ENCODE results near the gene SNX9.

SNX9 gene

DNA sequence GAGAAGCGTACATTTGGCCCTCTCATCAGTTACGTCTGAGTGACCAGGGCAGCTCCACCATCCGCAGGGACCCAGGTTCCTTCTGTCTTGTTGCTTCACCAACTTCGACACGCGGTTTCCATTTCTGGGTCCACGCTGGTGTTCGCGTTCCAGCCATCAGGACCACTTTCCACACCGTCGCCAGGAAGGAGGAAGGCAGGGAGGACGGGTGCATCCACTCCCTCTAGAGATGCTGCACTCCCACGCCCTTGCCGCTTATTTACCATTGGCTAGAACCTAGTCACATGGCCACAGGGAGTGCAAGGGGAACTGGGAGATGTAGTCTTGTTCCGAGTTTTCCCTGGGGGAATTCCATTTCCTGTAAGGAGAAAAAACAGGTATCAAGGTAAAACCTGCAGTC lies 33.2 kb upstream of the SNX9 start:
- H3K9ac ChIP-seq (ENCODE audit: low read length) = no peak overlapping the region
- H2BK120ac ChIP-seq (ENCODE audit: insufficient read depth, low read length, poor library complexity) = no peak overlapping the region
- no peak overlapping the region for H3K4ac ChIP-seq (ENCODE audit: low read depth, low read length)
- peaks cover 0 to 2% of the 10 kb centered on the region in 2 experiments for H3K4me1 ChIP-seq (ENCODE audit: control insufficient read depth in 1 of 2, insufficient read depth in 2 of 2, low read length in 2 of 2)
- no peak overlapping the region for H2BK12ac ChIP-seq (ENCODE audit: low read length)
- H3K27me3 ChIP-seq (ENCODE audit: insufficient read depth, low read length) = no peaks in the 10 kb centered on the region
- no peak overlapping the region for H3K23ac ChIP-seq (ENCODE audit: low read length)
- peak; percentile 19 to 60 for DNase-seq
- no peaks in the 10 kb centered on the region for H3K36me3 ChIP-seq (ENCODE audit: control insufficient read depth in 1 of 2, insufficient read depth in 2 of 2, low read length in 2 of 2)
- no peaks in the 10 kb centered on the region for H3K79me2 ChIP-seq (ENCODE audit: control insufficient read depth, insufficient read depth, low read length, poor library complexity)
- H3K18ac ChIP-seq (ENCODE audit: low read length) = no peak overlapping the region
- no peak overlapping the region for H4K8ac ChIP-seq (ENCODE audit: low read depth, low read length)
- H2AK5ac ChIP-seq (ENCODE audit: low read length) = no peak overlapping the region
- H3K27ac ChIP-seq (ENCODE audit: low read depth, low read length) = no peak overlapping the region
- no peak overlapping the region for H3K14ac ChIP-seq (ENCODE audit: low read length)
- no peaks in the 10 kb centered on the region for H3K9me3 ChIP-seq (ENCODE audit: insufficient read depth, low read depth, low read length)
- H2AFZ ChIP-seq (ENCODE audit: insufficient read depth, low read length, poor library complexity) = no peak overlapping the region
- no peak overlapping the region for H4K91ac ChIP-seq (ENCODE audit: low read depth, low read length)
- WGBS (ENCODE audit: extremely low coverage, insufficient coverage, insufficient read length) = no CpG with 5 or more reads among the region's 15 CpGs
- H3K79me1 ChIP-seq (ENCODE audit: low read length) = no peaks in the 10 kb centered on the region
- H4K12ac ChIP-seq (ENCODE audit: low read depth, low read length) = no peak overlapping the region
- H3K4me3 ChIP-seq (ENCODE audit: low read depth, low read length) = no peak overlapping the region
- no peak overlapping the region for H3K4me2 ChIP-seq (ENCODE audit: low read length)
- H2BK5ac ChIP-seq (ENCODE audit: low read depth, low read length, poor library complexity) = no peak overlapping the region

DNA sequence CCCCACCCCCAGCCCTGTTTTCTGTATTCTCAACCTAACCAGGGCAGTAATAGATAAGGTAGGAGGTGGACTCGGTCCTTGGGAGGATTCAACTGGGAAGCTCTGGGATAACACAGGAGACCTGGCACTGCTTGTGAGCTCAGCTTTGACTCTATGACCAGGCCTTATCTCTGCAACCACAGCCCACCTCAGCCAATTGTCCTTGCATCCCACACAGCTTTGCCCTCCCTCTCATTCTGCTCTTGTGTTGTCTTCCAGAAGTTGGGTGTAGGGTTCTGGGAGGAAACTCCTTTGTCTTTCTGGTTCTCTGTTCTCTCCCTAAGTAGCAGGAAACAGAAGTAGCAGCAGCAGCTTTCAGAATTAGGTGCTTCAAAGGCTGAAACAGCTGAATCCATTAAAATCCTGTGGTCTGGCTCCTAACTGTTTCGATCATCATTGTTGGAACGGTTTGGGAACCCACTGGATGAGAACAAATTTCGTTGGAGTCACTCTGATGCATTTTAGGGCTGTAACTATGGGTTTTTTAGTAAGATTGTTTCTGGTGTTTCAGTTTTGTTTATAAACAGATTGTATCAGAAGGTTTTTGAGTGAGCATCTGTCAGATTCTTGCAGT lies 32.4 kb upstream of the SNX9 start:
- H3K27ac ChIP-seq (ENCODE audit: low read depth, low read length) = no peak overlapping the region
- no peak for DNase-seq
- H2BK5ac ChIP-seq (ENCODE audit: low read depth, low read length, poor library complexity) = no peak overlapping the region
- H4K91ac ChIP-seq (ENCODE audit: low read depth, low read length) = no peak overlapping the region
- no peaks in the 10 kb centered on the region for H3K79me2 ChIP-seq (ENCODE audit: control insufficient read depth, insufficient read depth, low read length, poor library complexity)
- H3K79me1 ChIP-seq (ENCODE audit: low read length) = no peaks in the 10 kb centered on the region
- no peaks in the 10 kb centered on the region for H3K36me3 ChIP-seq (ENCODE audit: control insufficient read depth in 1 of 2, insufficient read depth in 2 of 2, low read length in 2 of 2)
- no peaks in the 10 kb centered on the region for H3K9me3 ChIP-seq (ENCODE audit: insufficient read depth, low read depth, low read length)
- no peak overlapping the region for H4K8ac ChIP-seq (ENCODE audit: low read depth, low read length)
- H4K12ac ChIP-seq (ENCODE audit: low read depth, low read length) = no peak overlapping the region
- no CpG with 5 or more reads among the region's 4 CpGs for WGBS (ENCODE audit: extremely low coverage, insufficient coverage, insufficient read length)
- H3K18ac ChIP-seq (ENCODE audit: low read length) = no peak overlapping the region
- H2AFZ ChIP-seq (ENCODE audit: insufficient read depth, low read length, poor library complexity) = no peak overlapping the region
- no peak overlapping the region for H3K23ac ChIP-seq (ENCODE audit: low read length)
- no peak overlapping the region for H3K4me3 ChIP-seq (ENCODE audit: low read depth, low read length)
- no peak overlapping the region for H3K4ac ChIP-seq (ENCODE audit: low read depth, low read length)
- no peak overlapping the region for H2BK12ac ChIP-seq (ENCODE audit: low read length)
- no peaks in the 10 kb centered on the region for H3K27me3 ChIP-seq (ENCODE audit: insufficient read depth, low read length)
- no peak overlapping the region for H3K14ac ChIP-seq (ENCODE audit: low read length)
- no peak overlapping the region for H2AK5ac ChIP-seq (ENCODE audit: low read length)
- no peak overlapping the region for H2BK120ac ChIP-seq (ENCODE audit: insufficient read depth, low read length, poor library complexity)
- peaks cover 0 to 2% of the 10 kb centered on the region in 2 experiments for H3K4me1 ChIP-seq (ENCODE audit: control insufficient read depth in 1 of 2, insufficient read depth in 2 of 2, low read length in 2 of 2)
- no peak overlapping the region for H3K4me2 ChIP-seq (ENCODE audit: low read length)
- no peak overlapping the region for H3K9ac ChIP-seq (ENCODE audit: low read length)

DNA sequence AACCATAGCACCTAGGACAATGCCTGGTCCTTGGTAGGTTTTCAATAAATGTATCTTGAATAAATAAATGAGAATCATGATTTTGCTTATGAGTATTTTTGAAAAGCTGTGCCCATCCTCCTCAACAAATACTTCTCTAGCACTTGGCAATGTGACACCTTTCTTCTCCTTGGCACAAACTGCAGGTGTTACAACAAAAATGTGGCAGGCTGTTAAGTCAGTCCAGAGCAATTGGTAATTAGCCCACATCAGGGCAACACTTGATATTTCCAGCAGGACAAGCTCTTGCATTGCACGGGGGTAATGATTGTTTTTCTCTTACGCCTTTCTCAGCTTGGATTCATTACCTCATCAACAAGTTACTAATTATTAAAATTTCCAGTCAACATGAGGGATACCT lies 31.6 kb upstream of the SNX9 start:
- Histone ChIP-seq H3K4me1 (ENCODE audit: control insufficient read depth in 1 of 2, insufficient read depth in 2 of 2, low read length in 2 of 2) (peaks cover 0 to 2% of the 10 kb centered on the region in 2 experiments), H2AK5ac (ENCODE audit: low read length) (no peak overlapping the region)
- no CpG with 5 or more reads among the region's 2 CpGs for WGBS (ENCODE audit: extremely low coverage, insufficient coverage, insufficient read length)

DNA sequence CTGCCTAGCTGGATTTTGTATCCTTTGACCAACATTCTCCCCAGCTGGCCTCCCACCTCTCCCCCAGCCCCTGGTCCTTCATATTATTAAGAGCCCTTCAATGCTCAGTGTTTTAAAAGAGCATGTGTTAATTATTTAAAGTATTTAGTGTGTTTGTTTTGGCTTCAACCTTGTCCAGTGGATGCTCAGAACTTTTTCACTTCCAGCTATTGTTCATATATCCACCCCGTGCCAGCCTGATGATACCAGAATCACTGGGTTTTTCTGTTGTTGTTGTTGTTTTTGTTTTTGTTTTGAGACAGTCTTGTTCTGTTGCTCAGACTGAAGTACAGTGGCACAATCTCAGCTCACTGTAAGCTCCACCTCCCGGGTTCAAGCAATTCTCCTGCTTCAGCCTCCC lies 30.4 kb upstream of the SNX9 start:
- no peak for DNase-seq
- no peak overlapping the region for H3K18ac ChIP-seq (ENCODE audit: low read length)
- no peak overlapping the region for H3K23ac ChIP-seq (ENCODE audit: low read length)
- H2BK120ac ChIP-seq (ENCODE audit: insufficient read depth, low read length, poor library complexity) = no peak overlapping the region
- no peak overlapping the region for H3K4me2 ChIP-seq (ENCODE audit: low read length)
- no peaks in the 10 kb centered on the region for H3K79me2 ChIP-seq (ENCODE audit: control insufficient read depth, insufficient read depth, low read length, poor library complexity)
- no peak overlapping the region for H3K4ac ChIP-seq (ENCODE audit: low read depth, low read length)
- no peak overlapping the region for H4K91ac ChIP-seq (ENCODE audit: low read depth, low read length)
- no peak overlapping the region for H2AFZ ChIP-seq (ENCODE audit: insufficient read depth, low read length, poor library complexity)
- no peak overlapping the region for H2AK5ac ChIP-seq (ENCODE audit: low read length)
- H3K79me1 ChIP-seq (ENCODE audit: low read length) = no peaks in the 10 kb centered on the region
- H3K4me1 ChIP-seq (ENCODE audit: control insufficient read depth in 1 of 2, insufficient read depth in 2 of 2, low read length in 2 of 2) = peaks cover 0 to 2% of the 10 kb centered on the region in 2 experiments
- WGBS (ENCODE audit: extremely low coverage, insufficient coverage, insufficient read length) = no CpG with 5 or more reads among the region's 2 CpGs
- H3K9me3 ChIP-seq (ENCODE audit: insufficient read depth, low read depth, low read length) = no peaks in the 10 kb centered on the region
- H2BK5ac ChIP-seq (ENCODE audit: low read depth, low read length, poor library complexity) = no peak overlapping the region
- no peak overlapping the region for H4K8ac ChIP-seq (ENCODE audit: low read depth, low read length)
- H2BK12ac ChIP-seq (ENCODE audit: low read length) = no peak overlapping the region
- no peak overlapping the region for H3K14ac ChIP-seq (ENCODE audit: low read length)
- H3K27ac ChIP-seq (ENCODE audit: low read depth, low read length) = no peak overlapping the region
- H4K12ac ChIP-seq (ENCODE audit: low read depth, low read length) = no peak overlapping the region
- no peaks in the 10 kb centered on the region for H3K27me3 ChIP-seq (ENCODE audit: insufficient read depth, low read length)
- H3K36me3 ChIP-seq (ENCODE audit: control insufficient read depth in 1 of 2, insufficient read depth in 2 of 2, low read length in 2 of 2) = no peaks in the 10 kb centered on the region
- no peak overlapping the region for H3K9ac ChIP-seq (ENCODE audit: low read length)
- H3K4me3 ChIP-seq (ENCODE audit: low read depth, low read length) = no peak overlapping the region

More for the DNA sequence above, 31.6 kb upstream of the SNX9 start:
- Histone ChIP-seq H3K9ac (ENCODE audit: low read length) (no peak overlapping the region), H3K14ac (ENCODE audit: low read length) (no peak overlapping the region), H3K23ac (ENCODE audit: low read length) (no peak overlapping the region), H2BK12ac (ENCODE audit: low read length) (no peak overlapping the region), H3K18ac (ENCODE audit: low read length) (no peak overlapping the region), H4K12ac (ENCODE audit: low read depth, low read length) (no peak overlapping the region), H3K4ac (ENCODE audit: low read depth, low read length) (no peak overlapping the region), H2BK120ac (ENCODE audit: insufficient read depth, low read length, poor library complexity) (no peak overlapping the region), H3K9me3 (ENCODE audit: insufficient read depth, low read depth, low read length) (no peaks in the 10 kb centered on the region), H2AFZ (ENCODE audit: insufficient read depth, low read length, poor library complexity) (no peak overlapping the region), H3K79me1 (ENCODE audit: low read length) (no peaks in the 10 kb centered on the region), H4K8ac (ENCODE audit: low read depth, low read length) (no peak overlapping the region), H3K4me3 (ENCODE audit: low read depth, low read length) (no peak overlapping the region), H2BK5ac (ENCODE audit: low read depth, low read length, poor library complexity) (no peak overlapping the region), H4K91ac (ENCODE audit: low read depth, low read length) (no peak overlapping the region), H3K36me3 (ENCODE audit: control insufficient read depth in 1 of 2, insufficient read depth in 2 of 2, low read length in 2 of 2) (no peaks in the 10 kb centered on the region), H3K27ac (ENCODE audit: low read depth, low read length) (no peak overlapping the region), H3K4me2 (ENCODE audit: low read length) (no peak overlapping the region), H3K79me2 (ENCODE audit: control insufficient read depth, insufficient read depth, low read length, poor library complexity) (no peaks in the 10 kb centered on the region), H3K27me3 (ENCODE audit: insufficient read depth, low read length) (no peaks in the 10 kb centered on the region)
- DNase-seq = no peak

Data from trophoblast cell (in vitro differentiated cells and primary cell).